Measurements from ENCODE around the gene BMP3.

The BMP3 gene

GRCh38 chr4:81042578-81043365 is 12.3 kb downstream of the BMP3 start:
- DNase-seq: no peak

- DNase-seq: no peak
Observed at GRCh38 chr4:81049330-81049729, 18.8 kb downstream of the BMP3 start.

GRCh38 chr4:81049907-81050306 is 19.4 kb downstream of the BMP3 start:
- DNase-seq: peak; percentile 0

GRCh38 chr4:81052119-81053068 is 21.9 kb downstream of the BMP3 start:
- DNase-seq: peak; percentile 32

GRCh38 chr4:81058621-81059020 is 28.1 kb downstream of the BMP3 start:
- no peak for DNase-seq

- DNase-seq: no peak
Observed at GRCh38 chr4:81060587-81061343, 30.3 kb downstream of the BMP3 start.

- no peak for DNase-seq
Observed at GRCh38 chr4:81061344-81061730, 30.8 kb downstream of the BMP3 start.

- no peak for DNase-seq
Observed at GRCh38 chr4:81062001-81062400, 31.5 kb downstream of the BMP3 start.

GRCh38 chr4:81065446-81065845 is 34.9 kb downstream of the BMP3 start:
- no peak for DNase-seq

- DNase-seq: peak; percentile 78
Observed at GRCh38 chr4:81069706-81070331, 39.3 kb downstream of the BMP3 start.

GRCh38 chr4:81071013-81071412 is 40.5 kb downstream of the BMP3 start:
- no peak for DNase-seq

- DNase-seq: no peak
Observed at GRCh38 chr4:81081156-81081555, 50.6 kb downstream of the BMP3 start.

- DNase-seq: no peak
Observed at GRCh38 chr4:81084029-81084428, 53.5 kb downstream of the BMP3 start.

GRCh38 chr4:81084634-81085033 is 54.1 kb downstream of the BMP3 start:
- DNase-seq: peak; percentile 24

- no peak for DNase-seq
Observed at GRCh38 chr4:81085291-81085690, 54.8 kb downstream of the BMP3 start.

GRCh38 chr4:81085979-81086378 is 55.5 kb downstream of the BMP3 start:
- no peak for DNase-seq

GRCh38 chr4:81093720-81094401 is 63.4 kb downstream of the BMP3 start:
- DNase-seq: no peak

GRCh38 chr4:81095389-81095788 is 64.9 kb downstream of the BMP3 start:
- DNase-seq: no peak

GRCh38 chr4:81096566-81096965 is 66.1 kb downstream of the BMP3 start:
- no peak for DNase-seq

GRCh38 chr4:81102107-81102506 is 71.6 kb downstream of the BMP3 start:
- DNase-seq: no peak

GRCh38 chr4:81106150-81106549 is 75.6 kb downstream of the BMP3 start:
- no peak for DNase-seq

Data from NCI-H2171 treated with DMSO at 0.1 percent for 48 hours (cell line).